ELF-1 (cell line): ENCODE data around the gene DDX54.

Experiments
- DNase-seq: peaks from one replicate; pipeline ENCODE4 v3.0.0-alpha.2; 2016; ENCODE audit warnings: low read depth, low spot score

Gene DDX54

DNA sequence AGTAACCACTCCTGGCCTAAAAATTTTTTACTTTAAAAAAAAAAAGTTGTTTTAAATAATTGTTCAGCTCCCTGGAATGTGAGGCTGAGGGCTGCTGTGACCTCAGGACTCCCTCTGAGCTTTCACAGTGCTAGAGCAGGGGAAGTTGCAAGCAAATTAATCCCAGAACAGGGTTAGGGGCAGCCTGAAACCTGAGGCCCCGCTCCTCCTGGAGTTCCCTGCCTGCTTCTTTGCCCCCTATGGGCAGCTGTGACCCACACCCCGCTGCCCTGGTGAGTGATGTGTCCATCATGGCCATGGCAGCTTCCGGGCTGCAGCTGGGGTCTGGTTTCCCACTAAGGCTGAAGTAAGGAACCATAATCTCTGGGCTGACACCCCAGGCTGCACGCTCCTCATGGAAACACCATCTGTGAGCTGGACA lies 9.7 kb upstream of the DDX54 start:
- no peak for DNase-seq

DNA sequence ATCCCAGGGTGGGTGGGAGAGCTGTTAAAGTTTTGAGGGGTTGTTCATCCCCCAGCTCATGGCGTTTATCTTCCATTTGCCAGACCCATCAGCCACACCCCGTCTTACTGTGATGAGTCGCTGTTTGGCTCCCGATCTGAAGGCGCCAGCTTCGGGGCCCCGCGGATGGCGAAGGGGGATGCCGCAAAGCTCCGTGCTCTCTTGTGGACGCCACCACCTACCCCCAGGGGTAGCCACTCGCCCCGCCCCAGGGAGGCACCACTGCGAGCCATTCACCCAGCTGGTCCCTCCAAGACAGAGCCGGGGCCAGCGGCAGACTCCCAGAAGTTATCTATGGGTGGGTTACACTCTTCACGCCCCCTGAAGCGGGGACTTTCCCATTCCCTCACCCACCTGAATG lies 5.9 kb upstream of the DDX54 start:
- DNase-seq: no peak

- DNase-seq: peak; percentile 78
These were observed 5.5 kb upstream of the DDX54 start for GRCh38 chr12:113190761-113191160.

- no peak for DNase-seq
These were observed 4.1 kb upstream of the DDX54 start for GRCh38 chr12:113189361-113189760.

DNA sequence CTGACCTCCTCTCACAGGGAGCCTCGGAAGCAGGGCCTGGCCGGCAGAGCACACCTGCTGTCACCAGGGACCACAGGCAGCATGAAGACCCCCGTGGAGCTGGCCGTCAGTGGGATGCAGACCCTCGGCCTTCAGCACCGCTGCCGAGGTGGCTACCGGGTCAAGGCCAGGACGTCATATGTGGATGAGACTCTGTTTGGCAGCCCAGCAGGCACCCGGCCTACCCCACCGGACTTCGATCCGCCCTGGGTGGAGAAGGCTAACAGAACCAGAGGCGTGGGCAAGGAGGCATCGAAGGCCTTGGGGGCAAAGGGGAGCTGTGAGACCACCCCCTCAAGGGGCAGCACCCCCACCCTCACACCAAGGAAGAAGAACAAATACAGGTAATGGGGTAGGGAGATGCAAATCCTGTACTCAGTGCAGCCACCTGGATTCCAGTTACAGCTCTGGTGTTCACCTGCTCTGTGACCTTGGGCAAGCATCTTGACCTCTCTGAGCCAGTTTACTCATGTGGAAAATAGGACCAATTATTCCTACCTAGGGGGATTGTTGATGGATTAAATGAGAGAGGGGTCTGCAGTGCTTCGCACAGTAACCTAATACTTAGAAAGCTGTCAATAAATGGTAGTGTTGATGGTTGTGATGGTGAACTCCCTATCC lies 1.5 kb upstream of the DDX54 start:
- no peak for DNase-seq

GRCh38 chr12:113186033-113186365 lies 721 bp upstream of the DDX54 start:
- DNase-seq: no peak

- peak; percentile 94 for DNase-seq
These were observed 438 bp downstream of the DDX54 start for GRCh38 chr12:113184900-113185179.

- DNase-seq: no peak
These were observed 979 bp downstream of the DDX54 start for GRCh38 chr12:113184098-113184899.

- no peak for DNase-seq
These were observed 2.2 kb downstream of the DDX54 start for GRCh38 chr12:113183030-113183589.

DNA sequence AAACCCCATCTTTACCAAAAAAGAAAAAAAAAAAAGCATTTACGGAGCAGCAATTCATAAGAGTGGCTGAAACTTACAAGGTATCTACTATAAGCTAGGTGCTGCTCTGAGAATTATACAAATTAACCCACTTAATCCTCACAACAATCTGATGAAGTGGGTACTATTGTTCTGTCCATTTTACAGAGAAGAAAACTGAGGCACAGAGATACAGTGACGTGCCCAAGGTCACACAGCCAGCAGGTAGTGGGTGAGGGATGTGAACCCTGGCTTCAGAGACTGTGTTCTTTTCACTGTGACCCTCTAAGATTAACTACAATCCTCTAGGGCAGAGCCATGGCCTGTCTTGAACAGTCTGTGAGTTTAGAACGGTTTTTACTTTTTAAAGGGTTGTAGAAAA lies 3.3 kb downstream of the DDX54 start:
- DNase-seq: no peak

DNA sequence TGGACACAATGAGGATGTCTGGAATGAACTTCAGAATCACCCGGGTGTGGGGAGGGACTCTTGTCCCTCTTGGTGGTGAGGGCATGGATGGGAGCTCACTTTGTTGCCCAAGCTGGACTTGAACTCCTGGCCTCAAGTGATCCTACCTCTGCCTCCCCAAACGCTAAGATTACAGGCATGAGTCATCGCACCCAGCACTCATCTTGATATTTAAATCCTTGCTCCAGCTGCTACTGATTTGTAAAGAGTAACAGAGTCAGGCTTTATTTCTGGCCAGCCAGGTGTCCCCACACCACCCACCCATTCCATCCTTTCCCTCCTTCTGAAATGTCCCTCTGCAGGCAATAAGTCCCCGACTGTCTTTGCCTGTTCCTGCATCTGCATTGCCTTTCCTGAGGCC lies 4.9 kb downstream of the DDX54 start:
- no peak for DNase-seq

- no peak for DNase-seq
These were observed 6.3 kb downstream of the DDX54 start for GRCh38 chr12:113179023-113179422.

DNA sequence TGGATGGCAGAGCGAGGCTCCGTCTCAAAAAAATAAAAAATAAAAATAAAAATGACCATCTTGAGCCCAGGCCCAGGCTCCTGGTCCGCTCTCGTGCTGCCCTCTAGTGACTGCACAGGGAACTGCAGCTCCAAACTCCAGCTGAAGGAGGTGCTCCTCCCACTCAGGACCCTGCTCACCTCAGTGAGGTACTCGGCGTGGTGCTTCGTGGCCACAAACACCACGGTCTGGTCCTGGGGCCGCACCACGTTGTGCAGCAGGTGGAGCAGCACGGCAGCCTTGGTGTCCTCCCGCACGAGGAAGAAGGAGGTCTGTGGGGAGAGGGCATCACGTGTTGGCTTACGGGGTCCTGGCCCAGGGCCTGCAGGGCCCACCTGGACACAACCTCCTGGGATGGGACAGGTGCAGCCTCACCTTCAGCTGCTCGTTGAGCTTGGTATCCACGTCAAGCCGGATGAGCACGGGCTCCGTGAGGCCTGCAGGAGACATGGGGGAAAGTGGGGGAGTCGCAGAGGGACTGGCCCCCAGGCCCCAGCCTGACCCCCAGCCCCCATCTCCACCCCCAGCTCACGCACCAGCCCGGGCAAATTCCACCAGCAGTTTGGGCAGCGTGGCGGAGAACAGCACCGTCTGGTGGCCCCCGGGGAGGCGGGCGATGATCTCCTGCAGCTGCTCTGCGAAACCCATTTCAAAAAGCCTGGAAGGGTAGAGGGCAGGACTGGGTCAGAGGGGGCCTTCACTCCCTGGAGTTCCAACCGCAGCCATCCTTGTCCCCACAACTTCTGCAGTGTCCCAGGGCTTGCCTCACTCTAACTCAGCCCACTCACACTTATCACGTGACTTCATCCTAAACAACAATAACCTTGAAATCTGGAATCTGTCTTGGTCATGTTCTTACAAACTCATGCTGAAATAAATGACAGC lies 10.6 kb downstream of the DDX54 start:
- peak; percentile 73 for DNase-seq

DNA sequence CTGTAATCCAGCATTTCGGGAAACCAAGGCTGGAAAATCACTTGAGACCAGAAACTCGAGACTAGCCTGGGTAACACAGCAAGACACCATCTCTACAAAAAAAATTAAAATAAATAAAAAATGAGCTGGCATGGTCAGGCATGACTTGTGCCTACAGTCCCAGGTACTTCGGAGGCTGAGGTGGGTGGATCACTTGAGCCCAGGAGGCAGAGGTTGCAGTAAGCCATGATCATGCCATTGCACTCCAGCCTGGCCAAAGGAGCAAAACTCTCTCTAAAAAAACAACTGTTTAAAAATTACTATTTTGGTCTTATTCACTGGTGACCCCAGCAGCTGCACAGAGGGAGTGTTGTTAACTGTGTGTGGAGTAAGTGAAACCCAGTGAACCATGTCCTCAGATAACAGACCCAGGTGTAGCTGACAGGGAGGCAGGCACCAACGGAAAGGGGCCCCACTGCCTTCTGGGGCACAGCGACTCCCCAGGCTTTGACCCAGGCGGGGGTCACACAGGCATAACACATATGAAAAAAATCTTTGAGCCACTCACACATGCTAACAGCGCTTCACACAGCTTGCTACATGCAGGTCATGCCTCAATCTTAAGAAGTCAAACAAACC lies 12.1 kb downstream of the DDX54 start:
- DNase-seq: no peak

DNA sequence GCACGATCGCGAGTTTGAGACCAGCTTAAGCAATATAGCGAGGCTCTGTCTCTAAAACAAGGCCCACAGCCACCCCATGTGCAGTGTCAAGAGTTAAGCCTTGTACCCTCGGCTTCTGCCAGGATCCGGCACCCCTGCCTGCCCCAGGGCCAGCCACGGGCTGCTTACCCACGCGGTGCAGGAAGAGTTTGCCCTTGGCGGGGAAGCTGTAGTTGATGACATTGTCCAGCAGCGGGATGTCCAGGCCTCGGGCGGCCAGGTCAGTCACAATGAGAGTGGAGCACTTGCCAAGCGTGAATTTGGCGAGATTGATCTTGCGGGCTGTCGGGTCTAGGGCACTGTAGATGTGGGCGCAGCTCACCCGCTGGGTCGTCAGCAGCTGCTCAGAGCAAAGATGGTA lies 13.1 kb downstream of the DDX54 start:
- no peak for DNase-seq

DNA sequence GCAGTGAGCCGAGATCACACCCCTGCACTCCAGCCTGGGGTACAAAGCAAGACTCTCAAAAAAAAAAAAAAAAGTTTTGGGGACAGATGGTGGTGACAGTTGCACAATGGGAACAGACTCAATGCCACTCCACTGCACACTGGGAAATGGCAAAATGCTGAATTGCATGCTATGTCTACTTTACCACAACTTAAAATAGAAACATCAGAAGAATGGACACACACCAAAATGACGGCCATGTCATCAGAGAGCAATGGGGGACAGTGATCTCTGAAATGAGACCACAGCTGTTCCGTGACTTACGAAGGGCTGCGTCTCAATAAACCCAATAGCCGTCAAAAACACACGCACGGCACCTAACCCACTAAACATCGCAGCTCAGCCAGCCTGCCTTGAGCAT lies 13.7 kb downstream of the DDX54 start:
- DNase-seq: no peak

DNA sequence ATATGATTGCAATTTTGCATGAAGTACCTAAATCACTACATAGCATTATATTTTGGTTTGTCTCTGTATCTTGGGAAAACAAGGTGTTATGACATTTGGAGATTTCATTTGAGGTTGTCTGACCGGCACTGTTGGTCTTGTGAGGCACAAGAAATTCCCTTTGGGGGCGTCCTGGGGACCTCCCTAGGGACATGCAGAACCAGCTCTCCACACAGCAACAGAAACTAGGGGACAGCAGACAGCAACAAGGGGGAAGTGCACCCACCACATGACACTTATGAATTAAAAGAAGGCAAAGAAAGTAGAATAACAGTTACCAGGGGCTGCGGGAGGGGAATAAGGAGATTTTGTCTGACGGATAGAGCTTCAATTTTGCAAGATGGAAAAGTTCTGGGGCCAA lies 14.4 kb downstream of the DDX54 start:
- no peak for DNase-seq

DNA sequence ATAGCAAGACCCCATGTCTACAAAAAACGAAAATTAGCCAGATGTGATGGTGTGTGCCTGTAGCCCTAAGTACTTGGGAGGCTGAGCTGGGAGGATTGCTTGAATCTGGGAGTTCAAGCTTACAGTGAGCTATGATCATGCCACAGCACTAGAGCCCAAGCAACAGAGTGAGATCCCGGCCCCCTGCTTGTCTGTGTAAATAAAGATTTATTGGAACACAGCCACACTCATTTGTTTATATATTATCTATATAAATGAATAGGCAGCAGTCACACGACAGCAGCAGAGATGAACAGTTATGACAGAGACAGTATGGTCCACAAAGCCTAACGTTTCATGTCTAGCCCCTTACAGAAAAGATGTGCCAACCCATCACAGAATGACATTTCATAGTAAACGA lies 14.8 kb downstream of the DDX54 start:
- DNase-seq: no peak

DNA sequence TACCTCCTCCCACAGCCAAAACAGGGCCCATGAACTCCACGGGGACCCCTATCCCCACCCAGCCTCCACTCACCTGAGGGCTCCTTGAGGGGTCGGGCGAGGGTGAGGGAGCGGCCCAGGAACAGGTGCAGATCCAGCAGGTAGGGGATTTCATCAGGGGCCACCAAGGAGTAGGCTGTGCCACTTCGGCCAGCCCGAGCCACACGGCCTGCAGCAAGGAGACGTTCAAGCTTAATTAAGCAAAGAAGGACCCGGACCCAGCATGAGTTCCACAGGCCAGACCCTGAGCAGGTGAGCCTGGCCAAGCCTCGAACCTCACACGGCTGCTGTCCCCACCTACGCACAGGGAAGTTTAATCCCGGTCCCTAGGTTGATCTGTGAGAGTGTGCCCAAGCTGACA lies 15.6 kb downstream of the DDX54 start:
- no peak for DNase-seq

DNA sequence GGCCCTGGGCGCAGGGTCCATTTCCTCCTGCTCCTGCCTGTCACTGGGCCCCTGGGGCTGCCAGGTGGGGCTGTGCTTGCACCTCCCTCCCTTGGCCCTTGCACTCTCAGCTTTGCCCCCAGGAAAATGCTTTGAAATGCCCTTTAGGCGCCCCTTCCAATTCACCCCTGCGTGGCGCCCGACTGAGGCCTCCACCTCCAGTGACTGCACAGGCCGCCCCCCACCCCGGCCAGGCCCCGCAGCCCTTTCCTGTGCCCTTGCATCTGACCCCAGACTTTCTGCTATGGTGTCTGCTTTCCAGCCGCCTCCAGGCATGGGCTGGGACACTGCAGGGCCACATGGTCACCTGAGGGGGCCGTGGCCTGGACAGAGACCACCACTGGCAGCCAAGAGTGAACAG lies 17.4 kb downstream of the DDX54 start:
- DNase-seq: no peak

DNA sequence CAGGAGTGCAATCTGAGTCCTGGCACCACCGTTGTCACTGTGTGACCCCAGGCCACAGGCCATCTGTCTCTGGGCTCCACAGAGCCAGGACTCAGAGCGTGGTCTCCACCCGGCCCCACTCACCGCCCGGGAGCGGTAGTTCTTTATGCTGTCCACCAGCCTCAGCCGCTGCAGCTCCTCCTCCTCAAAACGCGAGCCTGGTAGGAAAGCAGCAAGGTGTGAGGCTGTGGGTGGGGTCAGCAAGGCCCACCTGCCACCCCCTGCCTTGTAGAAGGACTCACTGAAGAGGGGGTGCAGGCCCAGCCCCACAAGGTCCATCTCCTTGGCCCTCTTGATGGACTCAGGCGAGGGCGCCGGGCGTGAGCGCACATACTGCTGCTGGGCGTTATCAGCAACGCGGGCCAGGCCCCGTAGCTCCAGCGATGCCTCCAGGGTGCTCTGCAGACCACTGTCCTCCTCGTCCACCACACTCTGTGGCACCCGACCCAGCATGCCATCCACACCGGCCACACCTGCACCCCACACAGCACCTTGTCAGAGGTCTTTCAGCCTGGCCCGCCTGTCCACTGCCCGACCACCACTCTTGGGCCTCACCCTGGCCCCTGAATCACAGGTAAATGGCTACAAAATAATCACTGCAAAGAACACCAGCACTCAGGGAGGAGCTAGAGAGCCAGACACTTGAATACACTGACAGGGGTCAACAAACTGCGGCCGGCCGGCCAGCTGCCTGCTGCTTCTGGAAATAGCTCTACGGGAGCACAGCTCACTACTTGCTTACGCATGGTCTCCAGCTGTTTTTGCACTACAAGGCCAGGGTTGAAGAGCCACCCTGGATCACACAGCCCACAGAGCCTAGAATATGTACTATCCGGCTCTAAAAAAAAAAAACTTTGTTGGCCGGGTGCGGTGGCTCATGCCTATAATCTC lies 19.5 kb downstream of the DDX54 start:
- peak; percentile 42 for DNase-seq
